Measurements from ENCODE around the gene IFT88.

IFT88 gene

GRCh38 chr13:20719783-20720182 lies 152.8 kb downstream of the IFT88 start:
- no peak for DNase-seq

DNA sequence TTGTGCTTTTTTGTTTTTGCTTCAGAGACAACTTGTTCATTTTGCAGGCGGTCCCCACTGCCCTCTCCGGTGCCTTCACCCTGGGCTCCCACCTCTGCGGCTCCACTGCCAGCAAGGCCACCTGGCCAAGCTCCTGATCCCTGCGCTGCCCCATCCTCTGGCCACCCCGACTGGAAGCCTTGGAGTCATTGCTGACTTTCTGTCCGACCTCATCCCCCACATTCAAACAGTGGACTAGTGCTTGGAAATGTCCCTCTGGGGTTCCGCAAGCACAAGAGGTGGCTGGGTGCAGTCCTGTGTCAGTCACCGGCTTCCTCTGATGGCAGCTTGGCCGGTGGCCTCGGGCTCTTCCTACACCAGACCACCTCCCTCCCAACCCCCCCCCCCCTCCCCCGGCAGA lies 153.5 kb downstream of the IFT88 start:
- no peak for DNase-seq

GRCh38 chr13:20721058-20721453 lies 154.1 kb downstream of the IFT88 start:
- no peak for DNase-seq

DNA sequence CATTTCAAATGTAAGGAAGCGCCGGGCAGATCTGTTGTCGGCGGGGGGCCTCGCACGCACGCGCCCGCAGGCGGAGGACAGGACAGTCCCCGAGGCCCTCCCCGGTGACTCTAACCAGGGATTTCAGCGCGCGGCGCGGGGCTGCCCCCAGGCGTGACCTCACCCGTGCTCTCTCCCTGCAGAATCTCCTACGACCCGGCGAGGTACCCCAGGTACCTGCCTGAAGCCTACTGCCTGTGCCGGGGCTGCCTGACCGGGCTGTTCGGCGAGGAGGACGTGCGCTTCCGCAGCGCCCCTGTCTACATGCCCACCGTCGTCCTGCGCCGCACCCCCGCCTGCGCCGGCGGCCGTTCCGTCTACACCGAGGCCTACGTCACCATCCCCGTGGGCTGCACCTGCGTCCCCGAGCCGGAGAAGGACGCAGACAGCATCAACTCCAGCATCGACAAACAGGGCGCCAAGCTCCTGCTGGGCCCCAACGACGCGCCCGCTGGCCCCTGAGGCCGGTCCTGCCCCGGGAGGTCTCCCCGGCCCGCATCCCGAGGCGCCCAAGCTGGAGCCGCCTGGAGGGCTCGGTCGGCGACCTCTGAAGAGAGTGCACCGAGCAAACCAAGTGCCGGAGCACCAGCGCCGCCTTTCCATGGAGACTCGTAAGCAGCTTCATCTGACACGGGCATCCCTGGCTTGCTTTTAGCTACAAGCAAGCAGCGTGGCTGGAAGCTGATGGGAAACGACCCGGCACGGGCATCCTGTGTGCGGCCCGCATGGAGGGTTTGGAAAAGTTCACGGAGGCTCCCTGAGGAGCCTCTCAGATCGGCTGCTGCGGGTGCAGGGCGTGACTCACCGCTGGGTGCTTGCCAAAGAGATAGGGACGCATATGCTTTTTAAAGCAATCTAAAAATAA lies 154.7 kb downstream of the IFT88 start:
- peak; percentile 23 for DNase-seq

DNA sequence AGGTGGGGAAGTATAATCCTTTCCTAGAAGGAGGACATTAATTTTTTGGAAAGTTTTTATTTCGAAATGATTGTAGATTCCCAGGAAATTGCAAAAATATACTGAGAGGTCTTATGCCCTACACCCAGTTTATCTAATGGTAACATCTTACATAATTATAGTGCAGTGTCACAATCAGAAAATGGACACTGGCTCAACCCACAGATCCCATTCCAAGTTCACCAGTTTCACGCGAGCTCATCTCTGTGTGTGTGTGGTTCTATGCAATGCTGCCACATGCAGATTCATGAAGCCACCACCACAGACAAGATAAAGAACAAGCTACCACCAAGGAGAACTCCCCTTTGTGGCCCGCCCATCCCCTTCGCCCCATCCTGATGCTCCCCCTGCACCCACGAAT lies 160.9 kb downstream of the IFT88 start:
- no peak for DNase-seq

DNA sequence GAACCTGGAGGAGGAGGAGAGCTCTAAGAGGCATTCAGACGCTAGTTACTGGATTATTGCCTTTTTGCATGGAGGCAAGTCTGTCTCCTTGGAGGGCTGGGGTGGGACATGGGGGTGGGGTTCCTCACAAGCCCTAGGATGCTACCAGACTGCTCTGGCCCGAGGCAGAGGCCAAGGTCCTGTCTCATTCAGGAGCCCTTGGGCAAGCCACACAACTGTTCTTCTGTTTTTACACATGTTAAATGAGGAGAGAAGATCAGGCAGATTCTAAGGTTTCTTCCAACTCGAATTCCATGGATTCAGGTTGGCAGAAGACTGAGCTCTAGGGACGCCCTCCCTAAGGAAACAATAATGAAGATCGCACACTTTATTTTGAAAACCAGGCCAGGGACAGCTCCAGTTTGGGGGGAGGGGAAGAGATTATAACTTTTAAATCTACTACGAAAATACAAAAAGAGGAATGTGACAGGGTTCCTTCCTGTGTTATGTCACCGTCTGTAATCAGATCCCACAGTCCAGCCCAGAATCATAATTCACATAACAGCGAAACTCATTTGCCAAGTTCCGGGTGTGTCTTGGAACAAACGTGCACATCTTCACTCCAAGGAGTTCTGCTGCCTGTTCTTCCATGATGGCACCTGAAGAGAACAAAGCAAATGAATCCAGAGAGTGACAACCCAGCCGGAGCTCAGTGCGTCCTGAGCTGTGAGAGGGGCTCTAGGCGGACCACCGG lies 161.8 kb downstream of the IFT88 start:
- DNase-seq: no peak

DNA sequence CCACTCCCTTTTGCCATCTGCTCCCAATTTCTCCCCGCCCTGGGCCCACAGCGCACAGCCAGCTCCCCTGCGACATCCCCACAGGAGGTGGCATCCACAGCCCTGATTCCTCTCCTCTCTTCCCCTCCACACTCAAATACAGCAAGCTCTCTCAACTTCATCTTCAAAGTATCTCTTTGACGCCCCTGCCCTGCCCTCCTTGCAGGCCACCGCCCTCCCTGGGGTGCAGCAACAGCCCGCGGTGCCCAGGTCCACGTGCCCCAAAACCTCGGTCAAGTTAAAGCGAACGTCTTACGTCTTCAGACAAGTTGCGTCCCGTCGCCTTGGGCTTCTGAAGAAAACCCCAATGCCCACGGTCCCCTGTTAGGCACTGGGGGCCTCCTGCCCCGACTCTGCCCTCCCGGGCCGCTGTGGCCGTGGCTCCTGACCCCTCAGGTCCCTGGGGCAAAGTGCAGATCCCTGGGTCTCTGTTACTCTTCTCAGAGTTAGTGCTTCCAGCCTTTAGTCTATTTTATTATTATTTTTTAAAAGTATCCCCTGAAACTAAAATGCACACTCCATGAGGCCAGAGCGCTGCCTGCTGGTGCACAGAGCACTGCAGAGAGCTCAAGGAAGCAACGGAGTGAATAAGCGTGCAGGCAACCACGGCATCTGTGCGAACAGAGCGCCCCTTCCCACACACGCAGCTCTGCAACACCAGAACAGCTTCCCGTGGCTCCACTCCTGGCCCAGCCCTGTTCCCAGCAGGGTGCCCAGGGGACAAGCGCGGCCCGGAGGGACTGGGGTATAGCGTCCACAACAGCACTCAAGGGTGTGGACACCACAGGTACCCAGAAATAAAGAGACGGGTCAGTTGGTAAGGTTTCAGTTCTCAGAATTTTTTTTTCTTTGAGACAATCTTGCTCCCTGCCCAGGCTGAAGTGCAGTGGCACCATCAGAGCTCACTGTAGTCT lies 163.0 kb downstream of the IFT88 start:
- DNase-seq: no peak

- no peak for DNase-seq
Measured at GRCh38 chr13:20738616-20739015, 171.7 kb downstream of the IFT88 start.

DNA sequence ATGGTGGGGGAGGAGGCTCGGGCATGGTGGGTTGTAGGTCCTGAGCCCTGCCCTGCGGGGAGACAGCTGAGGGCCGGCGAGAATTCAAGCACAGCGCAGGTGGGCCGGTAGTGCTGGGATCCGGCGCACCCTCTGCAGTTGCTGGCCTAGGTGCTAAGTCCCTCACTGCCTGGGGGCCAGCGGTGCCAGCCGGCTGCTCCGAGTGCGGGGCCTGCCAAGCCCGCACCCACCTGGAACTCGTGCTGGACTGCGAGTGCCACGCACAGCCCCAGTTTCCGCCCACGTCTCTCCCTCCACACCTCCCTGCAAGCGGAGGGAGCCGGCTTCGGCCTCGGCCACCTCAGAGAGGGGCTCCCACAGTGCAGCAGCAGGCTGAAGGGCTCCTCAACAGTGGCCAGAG lies 173.1 kb downstream of the IFT88 start:
- no peak for DNase-seq
